HepG2 (cell line): ENCODE data around the gene HS3ST1.

Experiments used
- ASH2L ChIP-seq: fragments of 300-600, 200-600 bp; sonication (generic); IDR thresholded peaks from 2 replicates; pipeline ENCODE4 v1.7.0; 2017; ENCODE audit warnings: low read depth, mild to moderate bottlenecking, moderate library complexity, mixed read lengths, low read length; ENCODE audit not compliant: insufficient read length
- BCL6 ChIP-seq: IDR thresholded peaks from 2 replicates; pipeline ENCODE4 v1.6.1; 2016; ENCODE audit warnings: missing genetic modification reagents, missing compliant biosample characterization
- CTCF ChIP-seq: sonication (generic); formaldehyde crosslinking; IDR thresholded peaks from 2 replicates; pipeline ENCODE4 v1.5.0; 2020; ENCODE audit warnings: mild to moderate bottlenecking, missing genetic modification reagents, moderate library complexity
- DPF2 ChIP-seq: sonication (generic); formaldehyde crosslinking; IDR thresholded peaks from 2 replicates; pipeline ENCODE4 v1.4.0; 2020; ENCODE audit warnings: mild to moderate bottlenecking, low read depth, missing genetic modification reagents, borderline replicate concordance
- MAFG ChIP-seq: sonication (generic); formaldehyde crosslinking; IDR thresholded peaks from 2 replicates; pipeline ENCODE4 v1.5.1; 2020; ENCODE audit warnings: mild to moderate bottlenecking, missing genetic modification reagents
- MXI1 ChIP-seq: IDR thresholded peaks from 3 replicates; pipeline ENCODE4 v1.6.1; 2012; ENCODE audit warnings: low read depth, low read length, inconsistent platforms, borderline replicate concordance
- PHF21A ChIP-seq: sonication (generic); formaldehyde crosslinking; IDR thresholded peaks from 2 replicates; pipeline ENCODE4 v1.5.0; 2020; ENCODE audit warnings: mild to moderate bottlenecking, missing genetic modification reagents
- POLR2AphosphoS2 ChIP-seq: IDR thresholded peaks from 2 replicates; pipeline ENCODE4 v1.6.1; 2011; ENCODE audit warnings: low read depth, low read length, improper control_type of control experiment
- STAT6 ChIP-seq: sonication (generic); formaldehyde crosslinking; IDR thresholded peaks from 2 replicates; pipeline ENCODE4 v1.4.0; 2020; ENCODE audit warnings: missing genetic modification reagents, mild to moderate bottlenecking, borderline replicate concordance
- TARDBP ChIP-seq: sonication (generic); formaldehyde crosslinking; IDR thresholded peaks from 2 replicates; pipeline ENCODE4 v1.8.0; 2022; ENCODE audit warnings: mild to moderate bottlenecking, missing genetic modification reagents
- ZNF253 ChIP-seq: sonication (generic); formaldehyde crosslinking; IDR thresholded peaks from 2 replicates; pipeline ENCODE4 v1.8.0; 2022; ENCODE audit warnings: mild to moderate bottlenecking, missing genetic modification reagents, borderline replicate concordance
- ZNF318 ChIP-seq: sonication (generic); formaldehyde crosslinking; IDR thresholded peaks from 2 replicates; pipeline ENCODE4 v1.4.0; 2020; ENCODE audit warnings: mild to moderate bottlenecking, missing genetic modification reagents
- ZNF350 ChIP-seq: sonication (generic); formaldehyde crosslinking; IDR thresholded peaks from 2 replicates; pipeline ENCODE4 v1.4.0; 2020; ENCODE audit warnings: mild to moderate bottlenecking, low read depth, missing genetic modification reagents, borderline replicate concordance

- TF ChIP-seq CTCF (CRISPR knock-in tag) = no peak
- no peak for TF ChIP-seq STAT6
- TF ChIP-seq ZNF253 (CRISPR knock-in tag) = no peak
- TF ChIP-seq TARDBP (CRISPR knock-in tag) = no peak
- no peak for TF ChIP-seq PHF21A
- TF ChIP-seq MXI1 = no peak
- TF ChIP-seq ASH2L = no peak
- TF ChIP-seq MAFG (CRISPR knock-in tag) = no peak
- no peak for TF ChIP-seq POLR2AphosphoS2
- TF ChIP-seq ZNF318 (CRISPR knock-in tag) = no peak
- TF ChIP-seq ZNF350 (CRISPR knock-in tag) = no peak
- no peak for TF ChIP-seq DPF2 (CRISPR knock-in tag)
- no peak for TF ChIP-seq BCL6 (CRISPR knock-in tag)
These were observed 17.6 kb upstream of the HS3ST1 start for GRCh38 chr4:11446155-11446811.
